GM23338 (cell line): ENCODE results near the gene NTN3. TPM values are rescaled to one million over a fixed set of nuclear protein-coding genes. Genes with fewer than 3 reads are reported as not detected.

ENCODE experiments used
- ATAC-seq: fragments of 200-7000 bp; cut with Tn5 transposase; 3 replicates; pipeline ENCODE4 v1.9.1; 2020
- DNase-seq: peaks from one replicate; pipeline ENCODE4 v3.0.0-alpha.2; 2015; ENCODE audit warnings: low spot score
- H2AFZ ChIP-seq: fragments of 200-600 bp; sonication (generic); 2 replicates; pipeline ENCODE4 v1.8.0; 2016; ENCODE audit warnings: antibody characterized with exemption, mild to moderate bottlenecking, moderate library complexity
- H3F3A ChIP-seq: fragments of 200-600 bp; sonication (generic); replicated peaks from 2 replicates; pipeline ENCODE4 v1.8.0; 2017; ENCODE audit warnings: antibody characterized with exemption, mixed run types, low read depth
- H3K27ac ChIP-seq: fragments of 200-600 bp; sonication (generic); 2 replicates; pipeline ENCODE4 v1.6.1; 2016; ENCODE audit warnings: low read depth
- H3K27me3 ChIP-seq: fragments of 200-600 bp; sonication (generic); 2 replicates; pipeline ENCODE4 v1.8.0; 2016; ENCODE audit warnings: mild to moderate bottlenecking, mixed run types, moderate library complexity; ENCODE audit not compliant: insufficient read depth
- H3K36me3 ChIP-seq: fragments of 200-600 bp; sonication (generic); 2 replicates; pipeline ENCODE4 v1.8.0; 2016; ENCODE audit warnings: mild to moderate bottlenecking; ENCODE audit not compliant: insufficient read depth
- H3K4me1 ChIP-seq: fragments of 200-600 bp; sonication (generic); 2 replicates; pipeline ENCODE4 v1.8.0; 2016; ENCODE audit warnings: mild to moderate bottlenecking, moderate library complexity; ENCODE audit not compliant: insufficient read depth
- H3K4me2 ChIP-seq: fragments of 200-600 bp; sonication (generic); 2 replicates; pipeline ENCODE4 v1.7.1; 2017; ENCODE audit warnings: mixed run types
- H3K4me3 ChIP-seq: fragments of 200-600 bp; sonication (generic); 2 replicates; pipeline ENCODE4 v1.6.1; 2016; ENCODE audit warnings: mixed run types
- H3K79me2 ChIP-seq: fragments of 200-600 bp; sonication (generic); replicated peaks from 2 replicates; pipeline ENCODE4 v1.8.0; 2017; ENCODE audit warnings: mild to moderate bottlenecking; ENCODE audit not compliant: insufficient read depth
- H3K9me2 ChIP-seq: fragments of 200-600 bp; sonication (generic); 2 replicates; pipeline ENCODE4 v1.8.0; 2017; ENCODE audit not compliant: insufficient read depth
- H4K20me1 ChIP-seq: fragments of 200-600 bp; sonication (generic); replicated peaks from 2 replicates; pipeline ENCODE4 v1.8.0; 2017; ENCODE audit warnings: mild to moderate bottlenecking; ENCODE audit not compliant: insufficient read depth
- H3K27ac Mint-ChIP-seq: 2 replicates; pipeline ENCODE4 v1.8.0; 2020; ENCODE audit warnings: inconsistent platforms, mild to moderate bottlenecking, moderate library complexity, mixed read lengths
- H3K27me3 Mint-ChIP-seq: 3 replicates; pipeline ENCODE4 v1.8.0; 2022; ENCODE audit warnings: low read depth, mild to moderate bottlenecking, moderate library complexity, mixed read lengths, inconsistent platforms; ENCODE audit not compliant: insufficient read depth, poor library complexity
- H3K36me3 Mint-ChIP-seq: 3 replicates; pipeline ENCODE4 v1.8.0; 2021; ENCODE audit warnings: low read depth, mild to moderate bottlenecking, inconsistent platforms, moderate library complexity, mixed read lengths
- H3K4me1 Mint-ChIP-seq: 3 replicates; pipeline ENCODE4 v1.8.0; 2020; ENCODE audit warnings: mild to moderate bottlenecking, inconsistent platforms, mixed read lengths
- H3K4me3 Mint-ChIP-seq: 3 replicates; pipeline ENCODE4 v1.8.0; 2021; ENCODE audit warnings: moderate library complexity, mild to moderate bottlenecking, inconsistent platforms, mixed read lengths
- H3K9me3 Mint-ChIP-seq: 3 replicates; pipeline ENCODE4 v1.8.0; 2020; ENCODE audit warnings: moderate library complexity, mild to moderate bottlenecking, inconsistent platforms, mixed read lengths
- EZH2phosphoT487 ChIP-seq: fragments of 200-600 bp; sonication (generic); IDR thresholded peaks from one replicate; pipeline ENCODE4 v1.8.1; 2018; ENCODE audit warnings: antibody characterized with exemption; ENCODE audit not compliant: unreplicated experiment
- JUNB ChIP-seq: IDR thresholded peaks from one replicate; pipeline ENCODE4 v1.6.1; 2016; ENCODE audit warnings: antibody characterized with exemption; ENCODE audit not compliant: unreplicated experiment
- POLR2AphosphoS5 ChIP-seq: IDR thresholded peaks from 2 replicates; pipeline ENCODE4 v1.6.1; 2016; ENCODE audit warnings: antibody characterized with exemption, low read depth
- STAT1 ChIP-seq: IDR thresholded peaks from one replicate; pipeline ENCODE4 v1.6.1; 2016; ENCODE audit warnings: antibody characterized with exemption; ENCODE audit not compliant: unreplicated experiment
- ZNF331 ChIP-seq: fragments of 250-450 bp; sonication (Bioruptor Pico); IDR thresholded peaks from 2 replicates; pipeline ENCODE4 v1.5.0; 2020; ENCODE audit warnings: low read depth, mild to moderate bottlenecking, moderate library complexity
- ZNF462 ChIP-seq: fragments of 250-450 bp; sonication (Bioruptor Pico); IDR thresholded peaks from 2 replicates; pipeline ENCODE4 v1.5.0; 2020; ENCODE audit warnings: mild to moderate bottlenecking, moderate library complexity
- polyA plus RNA-seq: library from polyadenylated mRNA; unstranded; fragments of >200 nt; fragmentation: Nextera tagmentation; extraction: Ambion mirVana; gene quantifications from 2 replicates; pipeline ENCODE4 v1.2.1, GENCODE V29; 2016
- total RNA-seq: library from RNA; depleted of rRNA; stranded (reverse); fragments of >200 nt; shearing (Covaris generic); gene quantifications from 2 replicates; pipeline ENCODE4 v1.2.3, GENCODE V29; 2014
- TF ChIP-seq, protein P1 (sequence below): IDR thresholded peaks from 2 replicates; pipeline ENCODE4 v1.6.1; 2016; ENCODE audit warnings: antibody characterized with exemption

NTN3 gene
- total and polyA plus RNA-seq, 2 experiments from 2014 or later = 0.10 to 1.7 TPM

DNA sequence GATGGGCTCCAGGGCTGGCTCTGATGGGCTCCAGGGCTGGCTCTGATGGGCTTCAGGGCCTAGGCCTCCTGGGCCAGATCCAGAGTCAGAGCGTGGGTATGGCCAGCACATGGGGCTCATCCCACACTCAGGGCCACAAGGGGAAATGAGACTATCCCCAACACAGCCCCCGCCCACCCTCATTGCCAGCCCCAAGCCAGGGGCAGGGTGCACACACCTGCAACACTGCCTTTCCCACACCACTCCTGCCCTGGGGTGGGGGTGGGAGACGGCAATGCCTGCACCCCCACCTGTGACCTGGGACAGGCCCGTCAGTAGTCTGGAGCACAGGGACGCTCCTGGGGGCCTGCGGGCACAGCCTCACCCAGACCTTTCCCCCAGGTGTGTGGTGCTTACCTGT lies 28.4 kb downstream of the NTN3 start (continued):
- TF ChIP-seq ZNF462 = no peak
- no peak for TF ChIP-seq ZNF331 (CRISPR knock-in tag)

DNA sequence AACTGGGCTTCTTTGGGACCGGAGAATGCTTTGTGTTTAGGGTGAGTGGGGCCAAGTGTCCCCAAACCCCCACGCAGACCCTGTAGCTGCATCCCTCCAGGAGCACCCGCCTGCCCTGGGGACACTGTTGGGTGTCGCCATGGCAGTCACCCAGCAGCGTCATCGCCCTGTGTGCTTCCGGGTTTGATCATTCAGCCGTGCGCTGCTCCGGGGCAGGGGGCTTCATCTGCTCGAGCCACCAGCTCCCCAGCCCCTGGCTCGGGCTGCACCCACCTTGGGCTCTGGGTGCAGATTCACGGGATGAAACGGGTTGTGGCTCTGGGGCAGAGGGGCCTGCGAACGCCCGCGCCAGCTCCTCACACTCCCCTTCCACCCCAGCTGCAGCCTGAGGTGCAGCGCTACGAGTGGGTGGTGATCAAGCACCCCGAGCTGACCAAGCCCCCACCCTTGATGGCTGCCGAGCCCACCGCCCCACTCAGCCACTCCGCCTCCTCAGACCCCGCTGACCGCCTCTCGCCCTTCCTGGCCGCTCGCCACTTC lies 28.9 kb downstream of the NTN3 start:
- Mint-ChIP-seq H3K36me3 (peaks cover 8% of the 10 kb centered on the region; the same call in 2 of the 3 replicates), H3K4me1 (peaks cover 5% of the 10 kb centered on the region), H3K4me3 (no peak overlapping the region), H3K9me3 (no peaks in the 10 kb centered on the region), H3K27me3 (no peaks in the 10 kb centered on the region), H3K27ac (no peak overlapping the region)
- Histone ChIP-seq H3K36me3 (no peaks in the 10 kb centered on the region), H3K9me2 (no peaks in the 10 kb centered on the region), H3K4me3 (no peak overlapping the region), H3K27ac (no peak overlapping the region), H3F3A (no peaks in the 10 kb centered on the region), H3K27me3 (no peaks in the 10 kb centered on the region), H2AFZ (no peak overlapping the region), H3K79me2 (no peaks in the 10 kb centered on the region), H3K4me2 (no peak overlapping the region), H4K20me1 (no peaks in the 10 kb centered on the region; the same call in 1 of the 2 replicates), H3K4me1 (peaks cover 7% of the 10 kb centered on the region; the same call in 1 of the 2 replicates)
- DNase-seq (no peak), ATAC-seq (no peak)
- TF ChIP-seq ZNF462 = no peak
- no peak for TF ChIP-seq STAT1
- TF ChIP-seq EZH2phosphoT487 = no peak
- TF ChIP-seq POLR2AphosphoS5 = no peak
- TF ChIP-seq, protein P1, sequence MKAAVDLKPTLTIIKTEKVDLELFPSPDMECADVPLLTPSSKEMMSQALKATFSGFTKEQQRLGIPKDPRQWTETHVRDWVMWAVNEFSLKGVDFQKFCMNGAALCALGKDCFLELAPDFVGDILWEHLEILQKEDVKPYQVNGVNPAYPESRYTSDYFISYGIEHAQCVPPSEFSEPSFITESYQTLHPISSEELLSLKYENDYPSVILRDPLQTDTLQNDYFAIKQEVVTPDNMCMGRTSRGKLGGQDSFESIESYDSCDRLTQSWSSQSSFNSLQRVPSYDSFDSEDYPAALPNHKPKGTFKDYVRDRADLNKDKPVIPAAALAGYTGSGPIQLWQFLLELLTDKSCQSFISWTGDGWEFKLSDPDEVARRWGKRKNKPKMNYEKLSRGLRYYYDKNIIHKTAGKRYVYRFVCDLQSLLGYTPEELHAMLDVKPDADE = no peak
- no peak for TF ChIP-seq JUNB
